Measurements from ENCODE around the gene OBP2B. TPM values are rescaled to one million over a fixed set of nuclear protein-coding genes. Genes with fewer than 3 reads are reported as not detected.

OBP2B gene
- total and polyA plus RNA-seq, 2 donors (not counting 1 experiment from before 2014, with no cell fraction given) = not detected

- Histone ChIP-seq H3K4me1 (ENCODE audit: control insufficient read depth, extremely low read depth, insufficient read depth, low read length) (no peaks in the 10 kb centered on the region), H3K36me3 (ENCODE audit: control insufficient read depth, insufficient read depth, low read length) (no peaks in the 10 kb centered on the region), H3K9ac (ENCODE audit: insufficient read depth, low read length) (no peak overlapping the region), H2AFZ (ENCODE audit: low read length) (no peak overlapping the region), H3K9me3 (ENCODE audit: control insufficient read depth, insufficient read depth, low read depth, low read length) (no peaks in the 10 kb centered on the region), H4K20me1 (ENCODE audit: control insufficient read depth, extremely low read depth, insufficient read depth, low read length) (no peaks in the 10 kb centered on the region), H3K79me2 (ENCODE audit: control insufficient read depth, insufficient read depth, low read length) (no peaks in the 10 kb centered on the region), H3K4me3 (replicated peaks in 1 of 4; ENCODE audit: control extremely low read depth in 1 of 4, insufficient read depth in 1 of 4, low read depth in 3 of 4, low read length in 4 of 4) (no peak overlapping the region), H3K27ac (ENCODE audit: insufficient read depth, low read length) (no peak overlapping the region), H3K4me2 (ENCODE audit: extremely low read depth, insufficient read depth, low read length) (no peak overlapping the region), H3K27me3 (ENCODE audit: control insufficient read depth, insufficient read depth, low read length) (peaks cover 3% of the 10 kb centered on the region)
- TF ChIP-seq EZH2 (IDR thresholded peaks at IDR 0.05; ENCODE audit: low read length, missing control alignments) (no peak), CTCF (conservative IDR thresholded peaks at IDR 0.05 in 1 of 2, IDR thresholded peaks at IDR 0.05 in 1 of 2; ENCODE audit: low read depth in 1 of 2, low read length in 2 of 2) (no peak)
- no peak for DNase-seq (ENCODE audit: low read depth in 2 of 2)
Measured at GRCh38 chr9:133168432-133168831, 40.6 kb downstream of the OBP2B start.

- Histone ChIP-seq H3K4me3 (replicated peaks in 1 of 4; ENCODE audit: control extremely low read depth in 1 of 4, insufficient read depth in 1 of 4, low read depth in 3 of 4, low read length in 4 of 4) (no peak overlapping the region), H3K27ac (ENCODE audit: insufficient read depth, low read length) (no peak overlapping the region)
Measured at GRCh38 chr9:133167769-133168168, 41.3 kb downstream of the OBP2B start.

GRCh38 chr9:133167096-133167730, 41.8 kb downstream of the OBP2B start:
- Histone ChIP-seq H4K20me1 (ENCODE audit: control insufficient read depth, extremely low read depth, insufficient read depth, low read length) (no peaks in the 10 kb centered on the region), H3K79me2 (ENCODE audit: control insufficient read depth, insufficient read depth, low read length) (no peaks in the 10 kb centered on the region), H3K27ac (ENCODE audit: insufficient read depth, low read length) (no peak overlapping the region), H2AFZ (ENCODE audit: low read length) (no peak overlapping the region), H3K36me3 (ENCODE audit: control insufficient read depth, insufficient read depth, low read length) (no peaks in the 10 kb centered on the region), H3K4me3 (replicated peaks in 1 of 4; ENCODE audit: control extremely low read depth in 1 of 4, insufficient read depth in 1 of 4, low read depth in 3 of 4, low read length in 4 of 4) (no peak overlapping the region), H3K4me1 (ENCODE audit: control insufficient read depth, extremely low read depth, insufficient read depth, low read length) (no peaks in the 10 kb centered on the region), H3K9ac (ENCODE audit: insufficient read depth, low read length) (no peak overlapping the region), H3K4me2 (ENCODE audit: extremely low read depth, insufficient read depth, low read length) (no peak overlapping the region), H3K9me3 (ENCODE audit: control insufficient read depth, insufficient read depth, low read depth, low read length) (no peaks in the 10 kb centered on the region), H3K27me3 (ENCODE audit: control insufficient read depth, insufficient read depth, low read length) (no peaks in the 10 kb centered on the region)
- TF ChIP-seq EZH2 (IDR thresholded peaks at IDR 0.05; ENCODE audit: low read length, missing control alignments) (no peak), CTCF (conservative IDR thresholded peaks at IDR 0.05 in 1 of 2, IDR thresholded peaks at IDR 0.05 in 1 of 2; ENCODE audit: low read depth in 1 of 2, low read length in 2 of 2) (no peak)
- DNase-seq (ENCODE audit: low read depth in 2 of 2) = no peak

More at GRCh38 chr9:133167769-133168168, 41.3 kb downstream of the OBP2B start:
- Histone ChIP-seq H4K20me1 (ENCODE audit: control insufficient read depth, extremely low read depth, insufficient read depth, low read length) (no peaks in the 10 kb centered on the region), H3K4me1 (ENCODE audit: control insufficient read depth, extremely low read depth, insufficient read depth, low read length) (no peaks in the 10 kb centered on the region), H3K9me3 (ENCODE audit: control insufficient read depth, insufficient read depth, low read depth, low read length) (no peaks in the 10 kb centered on the region), H3K4me2 (ENCODE audit: extremely low read depth, insufficient read depth, low read length) (no peak overlapping the region), H3K9ac (ENCODE audit: insufficient read depth, low read length) (no peak overlapping the region), H3K27me3 (ENCODE audit: control insufficient read depth, insufficient read depth, low read length) (no peaks in the 10 kb centered on the region), H2AFZ (ENCODE audit: low read length) (no peak overlapping the region), H3K36me3 (ENCODE audit: control insufficient read depth, insufficient read depth, low read length) (no peaks in the 10 kb centered on the region), H3K79me2 (ENCODE audit: control insufficient read depth, insufficient read depth, low read length) (no peaks in the 10 kb centered on the region)
- TF ChIP-seq CTCF (conservative IDR thresholded peaks at IDR 0.05 in 1 of 2, IDR thresholded peaks at IDR 0.05 in 1 of 2; ENCODE audit: low read depth in 1 of 2, low read length in 2 of 2) = no peak
- no peak for TF ChIP-seq EZH2 (IDR thresholded peaks at IDR 0.05; ENCODE audit: low read length, missing control alignments)
- DNase-seq (ENCODE audit: low read depth in 2 of 2) = no peak
